HG02623 (cell line): Measurements from ENCODE around the gene TOGARAM2.
"Not testable (repeated sequence)": the region's sequence is repeated elsewhere in the genome, so short reads cannot be mapped to it uniquely, and the experiment has no call there.

Experiments
- ATAC-seq: cut with Tn5 transposase; IDR thresholded peaks from one replicate; pipeline ENCODE4 v1.9.1; 2021; ENCODE audit warnings: moderate library complexity; ENCODE audit not compliant: unreplicated experiment

The TOGARAM2 gene

DNA sequence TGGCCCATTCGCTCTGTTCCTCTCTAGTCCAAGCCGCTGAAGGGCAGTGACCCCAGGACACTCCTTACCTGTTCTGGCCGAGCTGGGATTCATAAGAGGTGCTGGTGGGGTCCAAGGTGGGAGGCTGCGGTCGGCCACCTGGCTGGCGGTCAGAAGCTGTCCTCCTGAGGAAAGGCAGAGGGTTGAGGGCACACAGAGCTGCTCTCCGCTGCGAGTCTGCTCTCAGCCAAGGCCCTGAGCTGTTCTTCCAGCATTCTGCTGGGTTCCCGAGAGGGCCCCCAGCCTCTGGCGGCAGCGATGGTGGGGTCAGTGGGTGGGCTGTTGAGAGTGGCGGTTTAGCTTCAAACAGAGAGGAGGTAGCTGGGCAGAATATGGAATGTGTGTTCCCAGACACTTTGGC lies 89.4 kb downstream of the TOGARAM2 start:
- no peak for ATAC-seq

DNA sequence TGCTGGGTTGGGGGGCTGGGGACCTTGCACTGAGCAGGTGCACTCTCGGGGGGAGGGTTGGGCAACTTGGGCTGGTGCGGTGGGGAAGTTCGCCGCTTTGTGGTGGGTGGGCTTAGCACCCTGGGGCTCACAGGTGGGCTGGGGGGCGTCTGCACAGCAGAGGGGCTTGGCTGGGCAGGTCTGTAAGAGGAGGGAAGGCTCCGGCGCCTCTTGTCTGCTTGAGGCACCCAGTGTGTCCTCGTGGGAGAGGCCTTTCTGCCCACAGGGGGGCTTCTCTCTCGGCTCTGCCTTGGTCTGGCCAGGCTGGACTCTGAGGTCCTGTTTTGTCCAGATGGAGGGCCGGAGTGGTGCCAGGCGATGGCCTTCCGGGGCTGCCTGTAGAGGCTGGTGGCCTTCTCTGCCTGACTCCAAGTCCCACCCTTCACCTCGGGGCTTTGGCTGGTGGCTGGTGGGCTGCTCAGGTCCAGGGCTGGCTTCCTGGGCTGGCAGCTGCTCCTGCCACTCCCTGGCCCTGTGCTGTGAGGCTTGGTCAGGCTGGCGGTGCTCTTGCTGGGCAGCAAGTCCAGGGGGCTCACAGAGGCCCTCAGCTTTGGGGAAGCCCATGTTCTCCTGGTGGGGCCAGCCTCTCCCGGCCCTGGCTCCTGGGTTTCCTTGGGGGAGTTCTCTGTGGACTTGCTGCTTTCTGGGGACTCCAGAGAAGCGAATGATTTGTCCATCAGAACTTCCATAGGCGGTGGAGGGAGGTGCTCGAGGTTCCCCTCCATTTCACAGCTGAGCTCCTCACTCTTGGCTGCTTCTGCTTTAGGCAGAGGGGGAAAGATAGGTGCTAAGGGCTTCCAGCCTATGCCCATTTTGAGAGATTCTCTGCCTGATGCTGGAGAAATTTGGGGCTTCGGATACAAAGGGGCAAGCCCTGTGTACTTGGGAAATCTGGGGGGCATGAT lies 90.2 kb downstream of the TOGARAM2 start:
- ATAC-seq, result no peak

DNA sequence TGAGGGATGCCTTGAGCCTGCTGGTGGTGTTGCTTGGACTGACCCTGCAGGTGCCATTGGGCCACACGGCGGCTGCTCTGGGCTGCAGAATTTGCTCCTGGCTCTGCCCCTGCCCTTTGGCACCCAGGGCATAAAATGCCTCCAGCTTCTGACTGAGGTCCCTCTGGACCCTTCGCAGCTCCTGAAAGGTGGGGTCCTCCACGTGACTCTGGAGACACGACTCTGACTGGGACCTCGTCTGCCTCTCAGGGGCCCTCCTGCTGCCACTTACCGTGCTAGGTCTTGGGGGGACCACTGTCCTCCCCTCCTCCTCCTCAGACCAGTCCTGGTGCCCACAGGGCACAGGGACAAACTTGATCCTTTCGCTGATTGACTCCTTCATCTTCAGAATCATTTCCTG lies 91.2 kb downstream of the TOGARAM2 start:
- ATAC-seq, result no peak

DNA sequence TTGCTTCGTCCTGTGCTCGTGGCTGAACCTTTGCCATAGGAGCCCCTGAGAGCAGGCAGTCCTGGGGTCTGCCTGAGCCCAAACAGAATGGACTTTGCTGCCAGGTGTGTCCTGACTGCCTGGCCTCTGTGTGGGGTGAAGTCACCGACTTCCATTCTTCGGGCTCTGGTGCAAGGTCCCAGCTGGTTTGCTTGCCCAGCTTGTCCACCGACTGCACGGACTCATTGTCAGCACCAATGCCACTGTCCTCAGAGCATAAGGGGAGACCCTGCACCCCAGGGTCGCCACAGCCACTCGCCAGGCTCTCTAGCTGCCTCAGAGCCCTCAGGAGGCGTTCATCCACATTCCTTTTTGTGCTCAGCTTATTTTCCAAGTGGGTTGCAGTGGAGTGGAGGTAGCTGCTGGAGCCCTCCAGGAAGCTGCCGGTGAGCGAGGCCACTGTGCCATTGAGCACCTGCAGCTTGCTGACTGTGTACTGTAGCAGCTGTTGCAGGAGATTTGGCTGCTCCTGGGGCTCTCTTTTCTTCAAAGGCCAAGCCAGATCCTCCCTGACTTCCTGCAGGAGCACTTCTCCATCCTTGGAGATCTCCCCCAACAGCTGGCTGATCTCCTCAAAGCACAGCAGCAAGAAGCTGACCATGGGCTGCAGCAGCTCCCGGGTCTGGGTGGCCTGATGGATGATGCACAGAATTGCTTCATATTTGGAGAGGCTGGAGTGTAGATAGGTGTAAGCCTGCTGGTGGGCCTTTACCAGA lies 92.0 kb downstream of the TOGARAM2 start:
- no peak for ATAC-seq

DNA sequence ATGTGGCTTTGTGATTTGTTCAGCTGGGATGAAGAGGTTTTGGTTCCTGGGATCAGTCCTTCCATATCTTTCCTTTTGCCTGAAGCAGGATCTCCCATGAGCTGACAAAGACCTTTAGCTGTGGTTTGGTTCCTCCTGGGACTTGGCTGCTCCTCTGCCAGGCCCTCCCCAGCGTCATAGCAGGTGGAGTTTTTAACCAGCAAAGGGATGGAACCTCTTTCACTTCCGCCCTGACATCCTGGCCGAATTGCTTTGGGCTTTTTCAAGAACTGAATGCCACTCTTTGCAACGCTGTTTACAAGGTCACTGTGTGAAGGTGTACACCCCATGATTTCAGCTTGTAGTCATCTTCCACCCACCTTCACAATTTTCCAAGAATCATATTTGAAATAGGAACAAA lies 92.8 kb downstream of the TOGARAM2 start:
- ATAC-seq, result no peak

DNA sequence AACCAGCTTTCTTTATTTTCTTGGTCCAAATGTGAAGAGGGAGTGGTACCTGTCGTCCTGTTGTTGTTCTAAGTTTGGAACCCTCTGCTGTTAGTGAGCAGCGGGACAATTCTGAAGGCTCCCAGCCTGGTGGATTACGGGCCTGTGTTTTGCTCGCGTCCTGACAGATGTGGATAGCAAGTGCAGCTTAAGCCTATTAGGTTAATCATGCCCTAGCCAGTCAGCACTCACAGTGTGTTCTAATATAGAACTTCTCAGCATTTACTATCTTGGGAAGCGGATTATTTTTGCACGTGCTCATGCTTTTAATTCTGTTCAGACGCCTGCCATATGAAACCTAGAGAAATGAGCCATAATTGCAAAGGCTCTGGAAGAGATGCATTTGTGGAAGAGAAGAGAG lies 93.3 kb downstream of the TOGARAM2 start, which contains the start of gene PCARE:
PCARE (minus strand) TSS at position 113 of the 400 bp plus-strand sequence. CDS start 262 bp downstream, outside the sequence.
- no peak for ATAC-seq

DNA sequence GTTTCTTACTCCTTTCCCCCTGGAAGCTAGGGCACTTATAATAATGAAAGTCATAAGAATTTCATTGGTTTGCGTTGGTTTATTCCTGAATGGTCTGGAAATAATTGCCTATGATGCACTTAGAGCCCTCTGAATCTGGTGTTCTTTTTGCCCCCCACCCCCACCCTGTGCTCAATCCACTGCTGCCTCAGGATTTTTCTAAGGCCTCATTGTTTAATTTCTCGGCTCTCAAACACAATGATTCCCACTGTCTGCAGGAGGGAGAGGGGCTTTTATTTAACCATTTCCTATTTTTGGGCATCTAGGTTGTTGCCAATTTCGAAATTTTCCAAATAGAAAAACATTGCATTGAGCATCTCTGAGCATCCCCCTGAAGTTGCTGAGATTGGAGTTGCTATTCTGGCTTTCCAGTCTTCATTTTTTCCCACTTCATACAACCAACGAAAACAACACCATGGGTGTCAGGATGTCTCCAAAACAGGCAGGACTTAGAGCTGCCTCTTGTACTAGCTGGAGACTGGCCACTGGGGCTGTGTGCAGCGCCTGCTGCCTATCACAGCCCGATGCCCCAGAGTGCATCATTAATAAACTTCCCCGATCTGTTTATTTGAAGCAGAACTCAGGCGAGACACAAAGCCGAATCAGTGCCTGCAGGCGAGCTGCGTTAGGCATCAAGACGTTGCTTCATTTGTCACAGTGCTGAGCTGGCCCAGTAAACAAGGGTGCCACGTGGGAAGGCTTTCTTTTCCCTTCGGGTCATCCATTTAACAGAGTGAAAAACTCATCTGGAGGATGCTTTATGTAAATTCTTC lies 95.0 kb downstream of the TOGARAM2 start:
- ATAC-seq, result no peak

DNA sequence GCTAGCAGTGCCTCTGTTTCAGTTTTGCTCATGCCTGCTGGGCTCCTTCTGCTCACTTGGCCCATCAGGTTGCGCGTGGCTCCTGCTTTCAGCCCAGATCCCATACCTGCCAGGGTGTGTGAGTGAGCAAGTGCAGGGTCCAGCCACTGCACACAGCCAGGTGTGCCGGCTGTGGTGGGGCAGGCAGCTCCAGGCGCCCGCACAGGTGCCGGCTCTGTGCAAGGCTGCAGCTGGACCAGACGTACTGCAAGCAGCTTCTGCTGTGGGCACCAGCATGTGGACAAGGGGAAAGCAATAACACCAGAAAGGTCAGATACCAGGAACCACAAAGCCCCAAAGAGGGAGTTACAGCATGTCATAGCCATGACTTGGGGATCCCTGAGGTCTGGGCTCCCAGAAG lies 98.8 kb downstream of the TOGARAM2 start:
- no peak for ATAC-seq

DNA sequence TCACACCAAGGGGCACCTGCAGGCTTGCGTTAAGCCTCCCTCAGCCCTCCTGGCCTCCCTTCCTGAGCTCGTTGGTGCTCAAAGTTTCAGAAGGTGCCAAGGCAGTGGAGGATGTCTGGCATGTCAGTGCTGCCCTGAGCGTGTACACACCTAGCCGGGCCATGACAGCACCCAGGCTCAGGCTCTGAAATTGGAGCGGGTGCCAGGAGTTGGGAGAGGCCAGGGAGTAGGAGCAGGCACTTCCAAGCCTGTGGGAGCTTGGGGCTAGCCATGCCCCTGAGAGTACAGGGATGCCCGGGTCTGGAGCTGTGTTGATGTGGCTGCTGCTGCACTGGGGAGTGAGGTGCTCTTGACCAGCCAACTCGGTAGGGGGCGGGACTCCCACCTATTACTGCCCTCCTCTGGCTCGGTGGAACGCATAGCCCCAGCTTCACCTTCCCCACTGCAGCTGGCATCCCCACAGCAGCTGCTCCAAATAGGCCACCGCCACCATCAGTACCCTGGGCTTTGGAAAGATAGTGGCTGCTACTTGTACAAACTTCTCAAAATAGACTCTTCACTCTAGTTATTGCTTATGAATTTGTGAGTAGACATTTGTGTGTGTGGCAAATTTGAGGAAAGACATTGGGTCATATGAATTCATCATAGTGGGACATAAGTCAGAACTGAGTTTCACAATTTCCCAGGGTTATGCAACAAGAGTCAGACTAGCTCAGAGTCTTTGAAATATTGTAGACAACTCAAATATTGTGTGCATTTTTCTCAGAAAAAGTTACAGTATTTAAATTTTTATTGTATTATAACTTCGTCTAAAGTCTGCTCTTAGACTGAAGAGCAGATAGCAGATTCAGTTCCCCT lies 100.0 kb downstream of the TOGARAM2 start:
- ATAC-seq, result no peak

DNA sequence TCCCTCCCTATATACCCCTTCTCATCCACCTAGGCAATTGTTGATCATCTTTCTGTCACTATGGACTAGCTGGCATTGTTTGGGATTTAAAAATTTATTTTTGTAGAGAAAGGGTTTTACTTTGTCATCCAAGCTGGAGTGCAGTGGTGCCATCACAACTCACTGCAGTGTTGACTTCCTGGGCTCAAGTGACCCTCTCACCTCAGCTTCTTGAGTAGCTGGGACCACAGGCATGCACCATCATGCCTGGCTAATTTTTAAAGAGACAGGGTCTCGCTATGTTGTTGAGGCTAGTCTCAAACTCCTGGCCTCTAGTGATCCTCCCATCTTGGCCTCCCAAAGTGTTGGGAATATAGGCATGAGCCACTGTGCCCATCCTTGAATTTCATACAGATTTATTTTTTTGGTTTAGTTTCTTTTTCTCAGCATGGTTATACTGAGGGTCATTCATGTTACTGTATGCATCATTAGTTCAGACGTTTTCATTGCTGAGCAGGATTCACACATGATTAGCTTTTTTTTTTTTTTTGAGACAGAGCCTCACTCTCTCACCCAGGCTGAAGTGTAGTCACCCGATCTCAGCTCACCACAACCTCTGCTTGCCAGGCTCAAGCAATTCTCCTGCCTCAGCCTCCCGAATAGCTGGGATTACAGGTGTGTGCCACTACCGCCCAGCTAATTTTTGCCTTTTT lies 101.9 kb downstream of the TOGARAM2 start:
- ATAC-seq, result no peak

DNA sequence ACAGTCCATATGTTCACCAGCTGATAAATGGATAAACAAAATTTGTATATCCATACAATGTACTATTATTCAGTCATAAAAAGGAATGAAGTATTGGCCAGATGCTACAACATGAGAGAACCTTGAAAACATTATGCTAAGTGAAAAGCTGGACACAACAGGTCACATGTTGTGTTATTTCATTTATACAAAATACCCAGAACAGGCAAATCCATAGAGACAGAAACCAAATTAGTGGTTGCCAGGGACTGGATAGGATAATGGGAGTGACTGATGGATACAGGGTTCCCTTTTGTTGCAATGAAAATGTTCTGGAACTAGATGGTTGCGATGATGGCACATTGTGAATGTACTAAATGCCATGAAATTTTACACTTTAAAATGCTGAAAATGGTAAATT lies 103.5 kb downstream of the TOGARAM2 start:
- no peak for ATAC-seq

DNA sequence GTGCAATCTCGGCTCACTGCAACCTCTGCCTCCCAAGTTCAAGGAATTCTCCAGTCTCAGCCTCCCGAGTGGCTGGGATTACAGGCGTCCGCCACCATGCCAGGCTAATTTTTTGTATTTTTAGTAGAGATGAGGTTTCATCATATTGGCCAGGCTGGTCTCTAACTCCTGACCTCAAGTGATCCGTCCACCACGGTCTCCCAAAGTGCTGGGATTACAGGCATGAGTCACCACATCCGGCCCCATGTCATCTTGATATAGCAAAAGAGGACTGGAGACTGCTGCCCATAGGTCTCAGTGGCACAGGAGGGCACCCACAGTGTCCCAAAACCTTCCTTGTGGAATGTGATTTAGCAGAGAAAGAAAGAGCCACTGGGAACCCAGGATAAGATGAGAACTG lies 109.2 kb downstream of the TOGARAM2 start:
- ATAC-seq, result not testable (repeated sequence)

DNA sequence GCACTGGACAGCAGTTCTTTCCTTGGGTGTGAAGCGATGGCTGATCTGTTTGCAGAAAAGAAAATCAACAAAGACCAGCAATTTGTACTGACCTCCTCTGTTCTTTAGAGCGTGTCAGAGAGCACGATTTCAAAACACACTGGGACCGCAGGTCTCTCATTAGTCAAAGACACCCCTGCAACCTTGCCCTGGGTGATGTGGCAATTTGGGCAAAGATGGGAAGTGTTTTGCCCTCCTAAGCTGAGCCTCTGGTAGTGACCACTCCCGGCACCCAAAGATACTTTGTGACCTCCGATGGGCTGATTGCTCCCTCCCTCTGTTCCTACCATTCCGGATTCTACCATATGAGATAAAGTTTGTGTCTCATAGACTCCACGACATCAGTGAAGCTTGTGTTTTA lies 115.9 kb downstream of the TOGARAM2 start:
- no peak for ATAC-seq

DNA sequence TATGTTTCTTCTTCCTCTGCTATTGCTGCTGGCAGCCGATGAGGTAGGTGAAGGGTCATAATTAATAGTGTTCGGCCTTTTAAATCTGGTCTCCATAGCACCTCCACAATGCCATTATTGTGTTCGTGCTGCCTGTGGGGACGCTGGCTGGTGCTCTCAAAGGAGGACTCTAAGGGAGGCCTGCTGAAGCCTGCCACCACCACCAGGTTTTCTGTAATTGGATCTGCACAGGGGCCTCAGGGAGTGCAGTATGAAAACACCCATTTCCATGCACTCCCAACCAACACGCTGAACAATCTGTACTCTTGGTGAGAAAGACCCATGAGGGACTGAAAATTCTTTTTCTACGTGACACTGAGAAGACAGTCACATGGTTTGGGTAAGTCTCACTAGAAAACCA lies 116.5 kb downstream of the TOGARAM2 start:
- ATAC-seq, result no peak

DNA sequence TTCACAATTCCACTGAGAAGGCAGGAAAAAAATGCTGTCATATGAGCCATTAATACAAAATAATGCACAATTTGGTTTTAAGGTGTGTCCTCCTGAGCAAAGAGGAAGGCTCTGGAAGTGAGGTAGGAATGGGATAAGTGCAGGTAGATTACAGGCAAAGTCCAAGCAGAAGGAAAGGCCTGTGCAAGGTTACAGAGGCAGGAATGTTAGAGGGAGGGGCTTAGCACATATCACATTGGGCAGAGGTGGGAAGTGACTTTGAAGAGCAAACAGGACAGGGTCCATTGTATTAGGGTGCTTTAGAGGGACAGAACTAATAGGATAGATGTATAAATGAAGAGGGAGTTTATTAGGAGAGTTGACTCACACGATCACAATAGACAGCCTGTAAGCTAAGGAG lies 119.5 kb downstream of the TOGARAM2 start:
- ATAC-seq, result no peak
